ENCODE results near the gene TMEM123. TPM values are rescaled to one million over a fixed set of nuclear protein-coding genes. Genes with fewer than 3 reads are reported as not detected.

TMEM123 gene
- total RNA-seq, 1 experiment from 2014 or later = 400 TPM

GRCh38 chr11:102487214-102487613 is 34.6 kb upstream of the TMEM123 start:
- TF ChIP-seq CTCF (IDR thresholded peaks at IDR 0.05; ENCODE audit: insufficient read depth in 1 of 2, low read depth in 1 of 2, low read length in 1 of 2, severe bottlenecking in 1 of 2, unreplicated experiment in 1 of 2) = no peak
- Histone ChIP-seq H3K4me3 (ENCODE audit: low read depth, low read length) (no peak overlapping the region), H3K36me3 (ENCODE audit: control insufficient read depth, insufficient read depth, low read length) (no peaks in the 10 kb centered on the region), H3K9me3 (no peaks in the 10 kb centered on the region), H3K4me1 (no peaks in the 10 kb centered on the region), H3K27me3 (replicated peaks; ENCODE audit: control insufficient read depth, insufficient read depth, low read length) (no peaks in the 10 kb centered on the region)
- no peak for DNase-seq
- Mint-ChIP-seq H3K27me3 (ENCODE audit: insufficient read depth, unreplicated experiment) (no peaks in the 10 kb centered on the region), H3K4me1 (ENCODE audit: low read depth, unreplicated experiment) (peaks cover 8% of the 10 kb centered on the region), H3K9me3 (ENCODE audit: unreplicated experiment) (no peaks in the 10 kb centered on the region), H3K27ac (ENCODE audit: unreplicated experiment) (no peak overlapping the region), H3K36me3 (ENCODE audit: insufficient read depth, unreplicated experiment) (no peaks in the 10 kb centered on the region), H3K4me3 (ENCODE audit: unreplicated experiment) (no peak overlapping the region)
- no TSS peak for BruUV-seq (replicated peaks)
- ChIA-PET POLR2A (no interaction called here), CTCF (no interaction called here)
- intact Hi-C loops (cut with micrococcal nuclease; ENCODE audit: unreplicated experiment) = no loop called here

GRCh38 chr11:102486584-102486983 is 34.0 kb upstream of the TMEM123 start:
- H3K4me1 ChIP-seq = no peaks in the 10 kb centered on the region
- POLR2A ChIA-PET = no interaction called here

GRCh38 chr11:102485095-102485722 is 32.6 kb upstream of the TMEM123 start:
- no peak for TF ChIP-seq CTCF (IDR thresholded peaks at IDR 0.05; ENCODE audit: insufficient read depth in 1 of 2, low read depth in 1 of 2, low read length in 1 of 2, severe bottlenecking in 1 of 2, unreplicated experiment in 1 of 2)
- H3K9me3 ChIP-seq = no peaks in the 10 kb centered on the region
- H3K27me3 Mint-ChIP-seq (ENCODE audit: insufficient read depth, unreplicated experiment) = no peaks in the 10 kb centered on the region
- no TSS peak for BruUV-seq (replicated peaks)
- no peaks in the 10 kb centered on the region for H3K4me1 ChIP-seq
- DNase-seq = no peak
- no peaks in the 10 kb centered on the region for H3K9me3 Mint-ChIP-seq (ENCODE audit: unreplicated experiment)
- H3K4me1 Mint-ChIP-seq (ENCODE audit: low read depth, unreplicated experiment) = peaks cover 8% of the 10 kb centered on the region
- no peak overlapping the region for H3K4me3 ChIP-seq (ENCODE audit: low read depth, low read length)
- H3K4me3 Mint-ChIP-seq (ENCODE audit: unreplicated experiment) = no peak overlapping the region
- ChIA-PET CTCF (interaction anchor here (1.4 kb wide), 1 partner anchor 143 kb away, joined by 3 read pairs; no protein-coding TSS in a partner anchor), POLR2A (no interaction called here)
- no peaks in the 10 kb centered on the region for H3K36me3 ChIP-seq (ENCODE audit: control insufficient read depth, insufficient read depth, low read length)
- intact Hi-C loops (cut with micrococcal nuclease; ENCODE audit: unreplicated experiment) = no loop called here
- no peaks in the 10 kb centered on the region for H3K36me3 Mint-ChIP-seq (ENCODE audit: insufficient read depth, unreplicated experiment)
- H3K27ac Mint-ChIP-seq (ENCODE audit: unreplicated experiment) = no peak overlapping the region
- no peaks in the 10 kb centered on the region for H3K27me3 ChIP-seq (replicated peaks; ENCODE audit: control insufficient read depth, insufficient read depth, low read length)

More at GRCh38 chr11:102486584-102486983, 34.0 kb upstream of the TMEM123 start:
- H3K9me3 Mint-ChIP-seq (ENCODE audit: unreplicated experiment) = no peaks in the 10 kb centered on the region
- TF ChIP-seq CTCF (IDR thresholded peaks at IDR 0.05; ENCODE audit: insufficient read depth in 1 of 2, low read depth in 1 of 2, low read length in 1 of 2, severe bottlenecking in 1 of 2, unreplicated experiment in 1 of 2) = peak in 1 of 2 experiments; percentile 14
- no peak overlapping the region for H3K4me3 Mint-ChIP-seq (ENCODE audit: unreplicated experiment)
- no peaks in the 10 kb centered on the region for H3K36me3 ChIP-seq (ENCODE audit: control insufficient read depth, insufficient read depth, low read length)
- intact Hi-C loops (cut with micrococcal nuclease; ENCODE audit: unreplicated experiment) = no loop called here
- no peak overlapping the region for H3K4me3 ChIP-seq (ENCODE audit: low read depth, low read length)
- H3K4me1 Mint-ChIP-seq (ENCODE audit: low read depth, unreplicated experiment) = peaks cover 8% of the 10 kb centered on the region
- no peak for DNase-seq
- no peak overlapping the region for H3K27ac Mint-ChIP-seq (ENCODE audit: unreplicated experiment)
- no peaks in the 10 kb centered on the region for H3K9me3 ChIP-seq
- CTCF ChIA-PET = interaction anchor here (1.0 kb wide), 1 partner anchor 127 kb away, joined by 5 read pairs; no protein-coding TSS in a partner anchor
- no peaks in the 10 kb centered on the region for H3K27me3 Mint-ChIP-seq (ENCODE audit: insufficient read depth, unreplicated experiment)
- no peaks in the 10 kb centered on the region for H3K27me3 ChIP-seq (replicated peaks; ENCODE audit: control insufficient read depth, insufficient read depth, low read length)
- H3K36me3 Mint-ChIP-seq (ENCODE audit: insufficient read depth, unreplicated experiment) = no peaks in the 10 kb centered on the region
- no TSS peak for BruUV-seq (replicated peaks)

Data from Caco-2 (cell line).